Left lobe of liver (tissue), 2 donors: ENCODE results near the gene HSF4. TPM values are rescaled to one million over a fixed set of nuclear protein-coding genes. Genes with fewer than 3 reads are reported as not detected.

Experiments used
- ATAC-seq: fragments of 200-7000 bp; cut with Tn5 transposase; one replicate; pipeline ENCODE4 v1.9.1; 2020; ENCODE audit warnings: mild to moderate bottlenecking, moderate library complexity
- DNase-seq: peaks from one replicate; pipeline ENCODE4 v3.0.0-alpha.2; 2020; ENCODE audit warnings: low spot score
- total RNA-seq: library from RNA; stranded (reverse); gene quantifications from one replicate; pipeline ENCODE4 v1.2.1, GENCODE V29; 2021
- donor health status: DM: no; HTN: no; CAD: no; lungs with moderate emphysema.
- donor health status: DM: no; HTN: yes; CAD: no.

HSF4 gene
- total RNA-seq, 1 donor from 2014 or later = 60.5 TPM

DNA sequence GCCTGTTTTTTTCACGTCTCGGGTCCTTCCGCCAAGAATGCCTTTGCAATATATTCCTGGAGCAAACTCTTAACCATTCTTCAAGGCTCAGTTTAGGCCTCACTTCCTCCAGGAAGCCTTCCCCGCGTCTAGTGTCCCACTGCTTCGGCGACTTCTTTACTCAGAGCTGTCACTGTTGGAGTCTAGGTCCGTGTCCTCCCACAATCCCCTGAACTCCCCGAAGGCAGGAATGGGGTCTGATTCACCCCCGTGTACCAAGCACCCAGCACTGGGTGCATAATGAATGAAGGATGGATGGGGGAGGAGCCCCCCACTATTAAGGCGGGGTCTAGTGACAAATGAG lies 18.7 kb downstream of the HSF4 start:
- DNase-seq (no peak), ATAC-seq (no peak)

DNA sequence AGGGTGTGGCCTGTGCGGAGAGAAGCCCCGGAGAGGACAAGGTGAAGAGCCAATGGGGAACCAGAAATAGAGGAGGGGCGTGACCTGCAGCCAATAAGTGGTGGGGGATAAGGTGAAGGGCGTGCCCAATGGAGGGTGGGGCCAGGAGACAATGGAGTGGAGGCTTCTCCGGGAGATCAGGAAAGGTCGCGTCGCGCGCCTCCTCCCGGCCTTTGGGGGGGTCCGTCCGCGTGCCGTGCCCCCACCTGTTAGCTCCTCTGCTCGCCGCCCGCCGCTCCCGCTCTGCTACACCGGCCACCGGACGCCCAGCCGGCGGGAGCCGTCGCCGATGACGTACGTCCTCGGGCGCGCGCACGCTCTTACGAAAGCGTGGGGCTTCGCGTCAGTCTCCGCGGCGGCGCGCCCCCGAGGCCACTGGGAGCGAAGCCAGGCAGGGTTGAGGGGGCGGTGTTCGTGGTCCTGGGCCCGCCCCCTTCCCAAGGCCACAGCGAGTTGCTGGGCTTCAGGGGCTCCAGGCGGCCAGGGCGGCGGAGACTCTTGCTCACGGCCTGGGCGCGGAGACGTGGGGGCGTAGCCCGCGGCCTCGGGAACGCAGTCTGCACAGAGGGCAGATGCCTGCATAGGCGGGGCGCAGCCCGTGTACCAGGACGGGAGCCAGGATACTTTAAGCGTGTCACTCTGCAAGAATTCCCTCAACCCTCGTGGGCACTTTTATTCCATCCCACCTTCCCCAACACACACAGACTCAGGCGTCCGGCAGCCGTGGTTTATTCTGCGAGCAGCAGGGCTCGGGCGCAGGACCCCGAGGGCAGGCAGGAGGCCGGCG lies 19.3 kb downstream of the HSF4 start, which contains the start of gene MATCAP1:
MATCAP1 (minus strand) TSS at position 337 of the 826 bp plus-strand sequence. CDS start 3,353 bp downstream, outside the sequence.
- ATAC-seq = peak; percentile 85
- peak; percentile 94 for DNase-seq

DNA sequence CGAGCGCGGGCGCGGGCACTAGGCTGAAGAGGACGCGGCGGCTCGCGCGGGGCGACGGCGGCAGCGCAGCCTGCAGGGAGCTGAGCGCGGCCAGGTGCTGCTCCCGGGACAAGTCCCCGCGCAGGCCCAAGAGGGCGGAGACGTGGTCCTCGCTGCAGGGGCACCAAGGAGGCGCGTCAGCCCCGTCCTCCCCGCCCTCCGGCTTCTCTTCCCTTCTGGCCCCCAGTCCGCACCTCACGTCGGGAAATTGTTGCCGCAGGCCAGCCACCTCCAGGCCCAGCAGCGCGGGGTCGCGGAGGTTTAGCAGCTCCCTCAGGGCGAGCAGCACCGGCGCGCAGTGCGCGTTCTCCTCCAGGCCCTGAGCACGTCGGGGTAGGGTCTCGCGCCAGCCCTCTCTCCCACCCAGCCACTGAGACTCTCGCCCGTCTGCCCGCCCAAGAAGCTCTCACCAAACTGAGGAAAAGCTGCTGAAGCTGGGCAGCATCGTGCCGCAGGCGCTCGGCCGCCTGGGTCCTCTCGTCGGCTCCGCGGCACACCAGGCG lies 20.0 kb downstream of the HSF4 start:
- ATAC-seq = peak; percentile 42

GRCh38 chr16:67184995-67185650 lies 20.6 kb downstream of the HSF4 start:
- DNase-seq (peak; percentile 88), ATAC-seq (peak; percentile 61)

More for the DNA sequence above, 20.0 kb downstream of the HSF4 start:
- DNase-seq = no peak

GRCh38 chr16:67185651-67186134 lies 21.1 kb downstream of the HSF4 start:
- DNase-seq = no peak
- ATAC-seq = no peak

DNA sequence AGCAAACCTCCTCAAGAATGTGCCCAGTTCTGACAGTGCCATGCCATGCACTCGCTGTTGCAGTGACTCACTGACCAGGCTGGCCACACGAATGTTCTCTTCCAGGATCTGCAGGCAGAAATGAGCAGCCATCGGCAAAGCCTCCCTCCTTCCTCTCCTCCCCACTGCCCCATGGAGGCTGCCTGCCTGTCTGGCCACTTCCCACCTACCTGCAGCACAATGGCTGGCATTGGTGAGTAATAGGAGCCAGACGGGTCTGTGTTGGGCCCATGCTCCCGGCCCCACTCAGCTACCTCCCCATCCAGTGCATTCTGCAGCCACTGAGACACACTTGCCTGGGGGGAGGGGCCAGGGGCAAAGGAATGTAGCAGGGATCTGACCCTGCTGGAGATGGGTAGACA lies 22.0 kb downstream of the HSF4 start:
- DNase-seq = no peak
- no peak for ATAC-seq

- no peak for DNase-seq
- no peak for ATAC-seq
These were observed 22.8 kb downstream of the HSF4 start for GRCh38 chr16:67187175-67187890.

GRCh38 chr16:67188323-67188722 lies 23.8 kb downstream of the HSF4 start:
- ATAC-seq (no peak), DNase-seq (no peak)

DNA sequence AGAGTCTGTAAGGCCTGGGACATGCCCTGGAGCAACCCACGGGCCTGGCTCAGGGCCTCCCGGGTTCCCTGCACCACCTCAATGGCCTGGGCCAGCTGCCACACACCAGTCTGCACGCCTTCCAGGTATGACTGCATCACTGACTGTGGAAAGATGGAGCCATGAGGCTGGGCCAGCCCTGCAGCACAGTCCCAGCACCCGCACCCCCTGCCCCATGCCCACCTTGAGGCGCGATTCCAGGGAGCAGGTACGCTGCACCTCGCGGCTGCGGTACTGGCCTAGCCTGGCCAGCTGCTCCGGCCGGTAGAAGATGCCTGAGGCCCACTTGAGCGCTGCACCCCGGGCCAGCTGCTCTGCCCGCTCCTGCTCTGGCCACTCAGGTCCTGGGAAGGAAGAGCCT lies 24.3 kb downstream of the HSF4 start:
- ATAC-seq (no peak), DNase-seq (no peak)

DNA sequence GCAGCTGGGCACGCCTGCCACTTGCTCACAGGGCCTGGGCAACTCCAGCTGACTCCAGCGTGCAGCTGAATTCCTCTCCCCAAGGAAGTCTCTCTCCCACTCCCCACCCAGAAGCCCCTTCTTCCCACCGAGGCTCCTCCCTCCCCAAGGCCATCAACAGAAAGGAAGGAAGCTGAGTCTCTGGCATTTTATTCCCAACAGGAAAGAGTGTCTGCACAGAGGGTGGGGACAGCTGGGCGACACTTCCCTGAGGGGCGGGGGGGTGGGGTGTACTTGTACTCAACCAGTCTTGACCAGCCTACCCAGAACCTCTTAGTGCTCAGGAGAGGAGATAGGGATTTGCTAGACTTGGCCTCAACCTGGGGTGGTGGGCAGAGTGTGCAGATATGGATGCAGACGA lies 25.5 kb downstream of the HSF4 start, which contains the start of gene EXOC3L1:
EXOC3L1 (minus strand) TSS at position 96 of the 400 bp plus-strand sequence. CDS start 460 bp downstream, outside the sequence.
- ATAC-seq (no peak), DNase-seq (no peak)

GRCh38 chr16:67190448-67191399 lies 26.2 kb downstream of the HSF4 start:
- ATAC-seq = no peak
- no peak for DNase-seq

- no peak for ATAC-seq
These were observed 27.0 kb downstream of the HSF4 start for GRCh38 chr16:67191411-67191994.

GRCh38 chr16:67191995-67192681 lies 27.6 kb downstream of the HSF4 start, which contains the start of gene E2F4:
E2F4 (plus strand) TSS chr16:67192155; CDS start chr16:67192228, 73 bp downstream.
- ATAC-seq = peak; percentile 95
- DNase-seq = peak; percentile 93

More at GRCh38 chr16:67191411-67191994, 27.0 kb downstream of the HSF4 start:
- no peak for DNase-seq

DNA sequence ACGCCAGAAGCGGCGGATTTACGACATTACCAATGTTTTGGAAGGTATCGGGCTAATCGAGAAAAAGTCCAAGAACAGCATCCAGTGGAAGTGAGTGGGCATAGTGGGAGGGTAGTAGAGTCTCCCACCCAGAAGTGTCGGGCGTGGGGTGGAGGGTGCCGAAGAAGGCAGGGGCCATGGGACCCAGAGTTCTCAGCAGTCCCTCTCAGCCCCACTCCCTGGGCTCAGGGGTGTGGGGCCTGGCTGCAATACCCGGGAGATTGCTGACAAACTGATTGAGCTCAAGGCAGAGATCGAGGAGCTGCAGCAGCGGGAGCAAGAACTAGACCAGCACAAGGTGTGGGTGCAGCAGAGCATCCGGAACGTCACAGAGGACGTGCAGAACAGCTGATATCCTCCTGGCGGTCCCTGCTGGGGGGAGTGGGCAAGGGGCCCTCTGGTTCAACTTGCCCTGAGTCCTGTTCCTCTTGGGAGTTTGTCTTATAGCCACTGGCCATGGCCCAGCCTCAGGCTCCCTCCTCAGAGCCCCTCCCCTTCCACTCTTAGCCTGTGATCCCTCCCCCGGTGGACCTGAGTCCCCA lies 28.3 kb downstream of the HSF4 start:
- no peak for ATAC-seq
- DNase-seq = no peak

- DNase-seq (no peak), ATAC-seq (no peak)
These were observed 29.0 kb downstream of the HSF4 start for GRCh38 chr16:67193536-67193935.

GRCh38 chr16:67194260-67194659 lies 29.7 kb downstream of the HSF4 start:
- ATAC-seq = no peak
- DNase-seq = no peak

DNA sequence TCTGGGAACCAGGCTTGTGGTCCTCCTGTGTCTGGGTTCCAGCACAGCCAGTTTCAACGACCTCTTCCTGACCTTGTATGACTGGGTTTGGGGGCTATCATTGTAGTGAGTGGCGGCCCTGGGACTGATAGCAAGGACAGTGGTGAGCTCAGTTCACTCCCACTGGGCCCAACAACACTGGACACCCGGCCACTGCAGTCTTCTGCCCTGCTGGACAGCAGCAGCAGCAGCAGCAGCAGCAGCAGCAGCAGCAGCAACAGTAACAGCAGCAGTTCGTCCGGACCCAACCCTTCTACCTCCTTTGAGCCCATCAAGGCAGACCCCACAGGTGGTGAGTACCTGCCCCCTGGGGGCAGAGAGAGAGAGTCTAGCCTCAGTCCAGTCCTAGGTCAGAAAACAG lies 31.1 kb downstream of the HSF4 start:
- no peak for ATAC-seq
- DNase-seq = no peak

GRCh38 chr16:67196881-67197280 lies 32.3 kb downstream of the HSF4 start:
- ATAC-seq = no peak

More at GRCh38 chr16:67196881-67197280, 32.3 kb downstream of the HSF4 start:
- DNase-seq = no peak
